ENCODE data around the gene SEPSECS. TPM values are rescaled to one million over a fixed set of nuclear protein-coding genes. Genes with fewer than 3 reads are reported as not detected.

The SEPSECS gene
- polyA plus RNA-seq, 1 donor from 2014 or later = 6.5 TPM

GRCh38 chr4:25100710-25101109, 59.5 kb downstream of the SEPSECS start:
- no peaks in the 10 kb centered on the region for H3K79me2 ChIP-seq (replicated peaks; ENCODE audit: insufficient read depth, low read length)
- no peak overlapping the region for H3K9ac ChIP-seq (ENCODE audit: low read length)
- no peak for TF ChIP-seq REST (IDR thresholded peaks at IDR 0.05; ENCODE audit: borderline replicate concordance)
- no peak for TF ChIP-seq POLR2AphosphoS5 (IDR thresholded peaks at IDR 0.05)
- no peak for TF ChIP-seq EZH2 (IDR thresholded peaks at IDR 0.05; ENCODE audit: borderline replicate concordance, insufficient read depth, low read length, poor library complexity, severe bottlenecking)
- TF ChIP-seq RAD21 (conservative IDR thresholded peaks at IDR 0.05) = no peak
- TF ChIP-seq MXI1 (conservative IDR thresholded peaks at IDR 0.05; ENCODE audit: poor library complexity, severe bottlenecking) = no peak
- TF ChIP-seq SMC3 (conservative IDR thresholded peaks at IDR 0.05; ENCODE audit: poor library complexity) = no peak
- no peak for TF ChIP-seq CTCF (IDR thresholded peaks at IDR 0.05; ENCODE audit: poor library complexity, severe bottlenecking)
- no peak for TF ChIP-seq EP300 (conservative IDR thresholded peaks at IDR 0.05; ENCODE audit: poor library complexity, severe bottlenecking)
- no peak for TF ChIP-seq TAF1 (IDR thresholded peaks at IDR 0.05; ENCODE audit: low read depth)
- H3K27ac ChIP-seq (ENCODE audit: low read length) = no peak overlapping the region
- no peaks in the 10 kb centered on the region for H4K20me1 ChIP-seq (ENCODE audit: insufficient read depth)
- H3K4me3 ChIP-seq (ENCODE audit: low read length) = no peak overlapping the region
- no peak overlapping the region for H3K4me2 ChIP-seq (ENCODE audit: low read length)
- H3K27me3 ChIP-seq (ENCODE audit: insufficient read depth, low read depth, low read length) = no peaks in the 10 kb centered on the region
- no peaks in the 10 kb centered on the region for H3K9me3 ChIP-seq (ENCODE audit: low read length)
- no peak overlapping the region for H2AFZ ChIP-seq (ENCODE audit: low read depth, low read length)
- no peaks in the 10 kb centered on the region for H3K36me3 ChIP-seq (ENCODE audit: insufficient read depth, low read length)
- H3F3A ChIP-seq (ENCODE audit: insufficient read depth, low read length, poor library complexity, severe bottlenecking) = no peaks in the 10 kb centered on the region
- H3K9me2 ChIP-seq (ENCODE audit: insufficient read depth, low read length) = no peaks in the 10 kb centered on the region

DNA sequence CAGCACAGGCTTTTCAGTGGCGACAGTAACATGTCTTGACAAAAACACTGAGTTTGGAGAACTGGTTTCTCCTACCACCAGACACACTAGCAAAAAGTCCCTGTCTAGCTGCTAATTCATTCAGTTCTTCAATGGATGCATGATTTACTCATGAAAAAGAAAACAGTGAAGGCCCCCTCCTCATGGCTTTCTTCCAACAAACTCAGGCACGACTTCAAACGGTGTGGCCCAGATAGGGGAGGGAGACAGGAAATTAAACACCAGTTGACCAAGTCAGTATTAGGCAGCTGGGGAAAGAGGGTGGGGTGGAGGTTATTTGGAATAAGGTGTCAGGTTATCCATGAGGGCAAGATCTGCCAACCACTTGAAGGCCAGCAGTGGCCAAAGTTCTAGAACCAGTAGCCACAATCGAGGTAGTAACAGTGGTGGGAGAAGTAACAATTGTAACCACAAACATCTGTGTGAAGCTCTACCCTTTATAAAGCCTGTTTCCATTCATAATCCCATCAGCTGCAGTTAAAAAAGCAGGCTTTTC, 60.2 kb downstream of the SEPSECS start:
- H2AFZ ChIP-seq (ENCODE audit: low read depth, low read length) = no peak overlapping the region
- no peaks in the 10 kb centered on the region for H3K9me2 ChIP-seq (ENCODE audit: insufficient read depth, low read length)
- H3K27ac ChIP-seq (ENCODE audit: low read length) = no peak overlapping the region
- H3K36me3 ChIP-seq (ENCODE audit: insufficient read depth, low read length) = no peaks in the 10 kb centered on the region
- H3K4me2 ChIP-seq (ENCODE audit: low read length) = no peak overlapping the region
- no peak overlapping the region for H3K4me3 ChIP-seq (ENCODE audit: low read length)
- H3K79me2 ChIP-seq (replicated peaks; ENCODE audit: insufficient read depth, low read length) = no peaks in the 10 kb centered on the region
- no peaks in the 10 kb centered on the region for H3K27me3 ChIP-seq (ENCODE audit: insufficient read depth, low read depth, low read length)
- no peaks in the 10 kb centered on the region for H3F3A ChIP-seq (ENCODE audit: insufficient read depth, low read length, poor library complexity, severe bottlenecking)
- no peaks in the 10 kb centered on the region for H4K20me1 ChIP-seq (ENCODE audit: insufficient read depth)
- no peak overlapping the region for H3K9ac ChIP-seq (ENCODE audit: low read length)
- TF ChIP-seq EZH2 (IDR thresholded peaks at IDR 0.05; ENCODE audit: borderline replicate concordance, insufficient read depth, low read length, poor library complexity, severe bottlenecking) = no peak
- TF ChIP-seq RAD21 (conservative IDR thresholded peaks at IDR 0.05) = no peak
- TF ChIP-seq POLR2AphosphoS5 (IDR thresholded peaks at IDR 0.05) = no peak
- TF ChIP-seq REST (IDR thresholded peaks at IDR 0.05; ENCODE audit: borderline replicate concordance) = no peak
- H3K9me3 ChIP-seq (ENCODE audit: low read length) = no peaks in the 10 kb centered on the region
